HepG2 (cell line): ENCODE results near the gene NINL. TPM values are rescaled to one million over a fixed set of nuclear protein-coding genes. Genes with fewer than 3 reads are reported as not detected.
A peak's percentile ranks its signal among the peaks of the same experiment; 100 is the strongest.

Experiments used
- CCAR2 ChIP-seq: fragments of 200-400 bp; formaldehyde crosslinking; optimal IDR thresholded peaks from 2 replicates; pipeline ENCODE3; 2018; ENCODE audit warnings: low read depth, mild to moderate bottlenecking, low read length, moderate library complexity
- FOXK2 ChIP-seq: fragments of 450-650 bp; IDR thresholded peaks from 2 replicates; pipeline ENCODE4 v1.6.1; 2016
- HDAC2 ChIP-seq: sonication (generic); formaldehyde crosslinking; IDR thresholded peaks from 2 replicates; pipeline ENCODE4 v1.4.0; 2020; ENCODE audit warnings: missing genetic modification reagents
- KMT2A ChIP-seq: sonication (generic); formaldehyde crosslinking; IDR thresholded peaks from 2 replicates; pipeline ENCODE4 v1.4.0; 2020; ENCODE audit warnings: missing genetic modification reagents
- MIER3 ChIP-seq: IDR thresholded peaks from 2 replicates; pipeline ENCODE4 v1.6.1; 2016; ENCODE audit warnings: missing compliant biosample characterization, borderline replicate concordance
- MTERF4 ChIP-seq: sonication (generic); formaldehyde crosslinking; IDR thresholded peaks from 2 replicates; pipeline ENCODE4 v1.8.0; 2023; ENCODE audit warnings: mild to moderate bottlenecking, missing genetic modification reagents
- NFIC ChIP-seq: IDR thresholded peaks from 2 replicates; pipeline ENCODE4 v1.6.1; 2012; ENCODE audit warnings: mild to moderate bottlenecking, low read length, inconsistent platforms
- NFKBIZ ChIP-seq: IDR thresholded peaks from 2 replicates; pipeline ENCODE4 v1.6.1; 2018; ENCODE audit warnings: missing genetic modification reagents, missing compliant biosample characterization
- REST ChIP-seq, 2 experiments: IDR thresholded peaks; 2 replicates each; pipeline ENCODE4 v1.6.1; 2011 to 2012; ENCODE audit warnings: low read length in 2 of 2, borderline replicate concordance in 1 of 2, low read depth in 1 of 2, mild to moderate bottlenecking in 1 of 2, moderate library complexity in 1 of 2
- SATB2 ChIP-seq: sonication (generic); formaldehyde crosslinking; IDR thresholded peaks from 2 replicates; pipeline ENCODE4 v1.5.0; 2020; ENCODE audit warnings: missing genetic modification reagents
- SKI ChIP-seq: fragments of 450-650 bp; IDR thresholded peaks from one replicate; pipeline ENCODE4 v1.6.1; 2018; ENCODE audit warnings: mild to moderate bottlenecking; ENCODE audit not compliant: partially characterized antibody
- SUZ12 ChIP-seq: fragments of 150-350 bp; IDR thresholded peaks from 2 replicates; pipeline ENCODE4 v1.6.1; 2014; ENCODE audit warnings: low read depth, low read length
- TBX3 ChIP-seq: fragments of 450-650 bp; IDR thresholded peaks from 2 replicates; pipeline ENCODE4 v1.6.1; 2017; ENCODE audit warnings: antibody characterized with exemption, mild to moderate bottlenecking, inconsistent platforms, borderline replicate concordance
- ZNF160 ChIP-seq: sonication (generic); formaldehyde crosslinking; IDR thresholded peaks from 2 replicates; pipeline ENCODE4 v1.8.0; 2022; ENCODE audit warnings: mild to moderate bottlenecking, inconsistent platforms, missing genetic modification reagents
- ZNF17 ChIP-seq: sonication (generic); formaldehyde crosslinking; IDR thresholded peaks from 2 replicates; pipeline ENCODE4 v1.5.0; 2020; ENCODE audit warnings: mild to moderate bottlenecking, missing genetic modification reagents
- ZNF326 ChIP-seq: sonication (generic); formaldehyde crosslinking; IDR thresholded peaks from 2 replicates; pipeline ENCODE4 v1.4.0; 2020; ENCODE audit warnings: missing genetic modification reagents, borderline replicate concordance
- ZNF652 ChIP-seq: IDR thresholded peaks from 2 replicates; pipeline ENCODE4 v1.6.1; 2016; ENCODE audit warnings: low read depth, borderline replicate concordance
- ZSCAN25 ChIP-seq: sonication (generic); formaldehyde crosslinking; IDR thresholded peaks from 2 replicates; pipeline ENCODE4 v1.8.0; 2022; ENCODE audit warnings: mild to moderate bottlenecking, missing genetic modification reagents
- polyA plus RNA-seq, 8 experiments: library from polyadenylated mRNA; depleted of rRNA in 3 of 8; stranded (reverse) in 7 of 8; unstranded in 1 of 8; fragments of >200 nt; fragmentation: Illumina TruSeq in 4 of 8; extraction: Trizol in 4 of 8; gene quantifications; 2 replicates each; pipeline versions ENCODE4 v1.2.1 to v1.2.3, GENCODE V29; 2011 to 2016; ENCODE audit warnings: low read depth in 4 of 8, missing spikeins in 1 of 8, mixed read lengths in 1 of 8; ENCODE audit not compliant: insufficient read depth in 1 of 8
- total RNA-seq, 5 experiments: library from RNA; depleted of rRNA; stranded (reverse); fragments of >200 nt; fragmentation: Illumina TruSeq; extraction: Trizol; gene quantifications; 2 replicates each; pipeline ENCODE4 v1.2.3, GENCODE V29; 2016; ENCODE audit warnings: low read depth in 1 of 5
- TF ChIP-seq, protein P1 (sequence below): sonication (generic); formaldehyde crosslinking; IDR thresholded peaks from 2 replicates; pipeline ENCODE4 v1.5.1; 2020; ENCODE audit warnings: mild to moderate bottlenecking, missing genetic modification reagents, moderate library complexity
- TF ChIP-seq, protein P2 (sequence below): sonication (generic); formaldehyde crosslinking; IDR thresholded peaks from 2 replicates; pipeline ENCODE4 v1.4.0; 2020; ENCODE audit warnings: missing genetic modification reagents, borderline replicate concordance

The NINL gene
- total and polyA plus RNA-seq, 2 of the 13 experiments (the other 11 are each of a cell fraction or from before 2014, with no cell fraction given) = 32.3 to 34.3 TPM

GRCh38 chr20:25553819-25554296 lies 31.5 kb downstream of the NINL start (continued):
- TF ChIP-seq REST (IDR thresholded peaks at IDR 0.05; ENCODE audit: borderline replicate concordance in 1 of 2, low read depth in 1 of 2, low read length in 2 of 2) = peak in 1 of 2 experiments; percentile 88
- no peak for TF ChIP-seq ZNF326 (CRISPR knock-in tag)
- no peak for TF ChIP-seq ZNF652 (CRISPR knock-in tag)
- no peak for TF ChIP-seq MTERF4 (CRISPR knock-in tag)
- TF ChIP-seq SKI = no peak
- TF ChIP-seq, protein P1, sequence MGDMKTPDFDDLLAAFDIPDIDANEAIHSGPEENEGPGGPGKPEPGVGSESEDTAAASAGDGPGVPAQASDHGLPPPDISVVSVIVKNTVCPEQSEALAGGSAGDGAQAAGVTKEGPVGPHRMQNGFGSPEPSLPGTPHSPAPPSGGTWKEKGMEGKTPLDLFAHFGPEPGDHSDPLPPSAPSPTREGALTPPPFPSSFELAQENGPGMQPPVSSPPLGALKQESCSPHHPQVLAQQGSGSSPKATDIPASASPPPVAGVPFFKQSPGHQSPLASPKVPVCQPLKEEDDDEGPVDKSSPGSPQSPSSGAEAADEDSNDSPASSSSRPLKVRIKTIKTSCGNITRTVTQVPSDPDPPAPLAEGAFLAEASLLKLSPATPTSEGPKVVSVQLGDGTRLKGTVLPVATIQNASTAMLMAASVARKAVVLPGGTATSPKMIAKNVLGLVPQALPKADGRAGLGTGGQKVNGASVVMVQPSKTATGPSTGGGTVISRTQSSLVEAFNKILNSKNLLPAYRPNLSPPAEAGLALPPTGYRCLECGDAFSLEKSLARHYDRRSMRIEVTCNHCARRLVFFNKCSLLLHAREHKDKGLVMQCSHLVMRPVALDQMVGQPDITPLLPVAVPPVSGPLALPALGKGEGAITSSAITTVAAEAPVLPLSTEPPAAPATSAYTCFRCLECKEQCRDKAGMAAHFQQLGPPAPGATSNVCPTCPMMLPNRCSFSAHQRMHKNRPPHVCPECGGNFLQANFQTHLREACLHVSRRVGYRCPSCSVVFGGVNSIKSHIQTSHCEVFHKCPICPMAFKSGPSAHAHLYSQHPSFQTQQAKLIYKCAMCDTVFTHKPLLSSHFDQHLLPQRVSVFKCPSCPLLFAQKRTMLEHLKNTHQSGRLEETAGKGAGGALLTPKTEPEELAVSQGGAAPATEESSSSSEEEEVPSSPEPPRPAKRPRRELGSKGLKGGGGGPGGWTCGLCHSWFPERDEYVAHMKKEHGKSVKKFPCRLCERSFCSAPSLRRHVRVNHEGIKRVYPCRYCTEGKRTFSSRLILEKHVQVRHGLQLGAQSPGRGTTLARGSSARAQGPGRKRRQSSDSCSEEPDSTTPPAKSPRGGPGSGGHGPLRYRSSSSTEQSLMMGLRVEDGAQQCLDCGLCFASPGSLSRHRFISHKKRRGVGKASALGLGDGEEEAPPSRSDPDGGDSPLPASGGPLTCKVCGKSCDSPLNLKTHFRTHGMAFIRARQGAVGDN (CRISPR knock-in tag) = peak; percentile 66
- no peak for TF ChIP-seq SUZ12
- TF ChIP-seq FOXK2 = peak; percentile 52; the same call in 1 of the 2 replicates
- TF ChIP-seq NFIC = no peak
- TF ChIP-seq KMT2A (CRISPR knock-in tag) = peak; percentile 39; the same call in 1 of the 2 replicates
- 0 out of 2 replicates have a peak, but pooled peaks have one; percentile 40 for TF ChIP-seq ZNF160
- TF ChIP-seq SATB2 (CRISPR knock-in tag) = no peak
- TF ChIP-seq ZNF17 = no peak
- TF ChIP-seq, protein P2, sequence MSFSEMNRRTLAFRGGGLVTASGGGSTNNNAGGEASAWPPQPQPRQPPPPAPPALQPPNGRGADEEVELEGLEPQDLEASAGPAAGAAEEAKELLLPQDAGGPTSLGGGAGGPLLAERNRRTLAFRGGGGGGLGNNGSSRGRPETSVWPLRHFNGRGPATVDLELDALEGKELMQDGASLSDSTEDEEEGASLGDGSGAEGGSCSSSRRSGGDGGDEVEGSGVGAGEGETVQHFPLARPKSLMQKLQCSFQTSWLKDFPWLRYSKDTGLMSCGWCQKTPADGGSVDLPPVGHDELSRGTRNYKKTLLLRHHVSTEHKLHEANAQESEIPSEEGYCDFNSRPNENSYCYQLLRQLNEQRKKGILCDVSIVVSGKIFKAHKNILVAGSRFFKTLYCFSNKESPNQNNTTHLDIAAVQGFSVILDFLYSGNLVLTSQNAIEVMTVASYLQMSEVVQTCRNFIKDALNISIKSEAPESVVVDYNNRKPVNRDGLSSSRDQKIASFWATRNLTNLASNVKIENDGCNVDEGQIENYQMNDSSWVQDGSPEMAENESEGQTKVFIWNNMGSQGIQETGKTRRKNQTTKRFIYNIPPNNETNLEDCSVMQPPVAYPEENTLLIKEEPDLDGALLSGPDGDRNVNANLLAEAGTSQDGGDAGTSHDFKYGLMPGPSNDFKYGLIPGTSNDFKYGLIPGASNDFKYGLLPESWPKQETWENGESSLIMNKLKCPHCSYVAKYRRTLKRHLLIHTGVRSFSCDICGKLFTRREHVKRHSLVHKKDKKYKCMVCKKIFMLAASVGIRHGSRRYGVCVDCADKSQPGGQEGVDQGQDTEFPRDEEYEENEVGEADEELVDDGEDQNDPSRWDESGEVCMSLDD (CRISPR knock-in tag) = no peak
- 0 out of 2 replicates have a peak, but pooled peaks have one; percentile 38 for TF ChIP-seq HDAC2 (CRISPR knock-in tag)
- no peak for TF ChIP-seq MIER3 (CRISPR knock-in tag)
- TF ChIP-seq NFKBIZ = no peak
- TF ChIP-seq TBX3 = no peak
- TF ChIP-seq ZSCAN25 (CRISPR knock-in tag) = no peak
- TF ChIP-seq CCAR2 = no peak
